Endothelial cell of umbilical vein (primary cell): Measurements from ENCODE around the gene NEU1. TPM values are rescaled to one million over a fixed set of nuclear protein-coding genes. Genes with fewer than 3 reads are reported as not detected.

Experiments
- BruUV-seq: library from RNA; stranded (reverse); fragments of 400-500 nt; replicated peaks from 2 replicates; lab custom pipeline; 2021; lab: Mats Ljungman, UMichigan
- CTCF ChIA-PET: fragments of 300-600, 350-600 bp; sonication (Branson Sonifier 250); formaldehyde crosslinking; loops from one replicate; lab custom pipeline; 2021; ENCODE audit warnings: antibody characterized with exemption, inconsistent platforms; lab: Charles Lee
- POLR2A ChIA-PET: fragments of 300-600, 350-600 bp; sonication (Branson Sonifier 250); formaldehyde crosslinking; loops from one replicate; lab custom pipeline; 2021; ENCODE audit warnings: antibody characterized with exemption, inconsistent platforms; lab: Charles Lee
- DNase-seq: peaks from one replicate; pipeline ENCODE4 v3.0.0-alpha.2; 2011; ENCODE audit warnings: low read depth, low spot score
- FAIRE-seq: peaks from 2 replicates; lab custom pipeline; 2011; peaks lifted over from hg19 to GRCh38; lab: Jason Lieb, UNC
- H2AFZ ChIP-seq: 2 replicates; pipeline ENCODE4 v1.6.0; 2012; ENCODE audit warnings: low read depth, low read length, control low read depth, inconsistent platforms
- H3K27ac ChIP-seq: 2 replicates; pipeline ENCODE4 v1.5.1; 2011; ENCODE audit warnings: low read depth, mild to moderate bottlenecking, control low read depth, low read length, moderate library complexity; ENCODE audit not compliant: insufficient read depth
- H3K27me3 ChIP-seq, 2 experiments: 2 replicates each; pipeline versions ENCODE4 v1.6.0 to v1.6.1; 2011; ENCODE audit warnings: low read length in 2 of 2, mixed read lengths in 1 of 2; ENCODE audit not compliant: control insufficient read depth in 2 of 2, insufficient read depth in 2 of 2
- H3K36me3 ChIP-seq, 2 experiments: 2 replicates in 1 of 2; 3 replicates in 1 of 2; pipeline ENCODE4 v1.5.1; 2011; ENCODE audit warnings: low read length in 2 of 2, mild to moderate bottlenecking in 1 of 2, moderate library complexity in 1 of 2; ENCODE audit not compliant: control insufficient read depth in 2 of 2, insufficient read depth in 2 of 2; ENCODE audit errors: extremely low read depth in 1 of 2
- H3K4me1 ChIP-seq: 3 replicates; pipeline ENCODE4 v1.5.1; 2011; ENCODE audit warnings: mild to moderate bottlenecking, low read length; ENCODE audit not compliant: control insufficient read depth, insufficient read depth; ENCODE audit errors: extremely low read depth
- H3K4me2 ChIP-seq: 2 replicates; pipeline ENCODE4 v1.6.1; 2011; ENCODE audit warnings: low read length, control low read depth, mixed read lengths; ENCODE audit not compliant: insufficient read depth
- H3K4me3 ChIP-seq, 3 experiments: fragments of 200-600 bp in 1 of 3; sonication (generic), shearing (Covaris generic) in 1 of 3; replicated peaks in 1 of 3; 2 replicates each; pipeline ENCODE4 v1.5.1; 2011 to 2016; ENCODE audit warnings: control low read depth in 3 of 3, low read length in 3 of 3, mild to moderate bottlenecking in 2 of 3, inconsistent platforms in 1 of 3, low read depth in 1 of 3, moderate library complexity in 1 of 3; ENCODE audit not compliant: insufficient read depth in 1 of 3
- H3K79me2 ChIP-seq: 2 replicates; pipeline ENCODE4 v1.6.0; 2012; ENCODE audit warnings: low read length, inconsistent platforms; ENCODE audit not compliant: control insufficient read depth, insufficient read depth
- H3K9ac ChIP-seq: replicated peaks from 2 replicates; pipeline ENCODE3; 2011; ENCODE audit warnings: low read length, control low read depth; ENCODE audit not compliant: insufficient read depth; ENCODE audit errors: extremely low read depth
- H3K9me1 ChIP-seq: replicated peaks from 3 replicates; pipeline ENCODE4 v1.6.0; 2011; ENCODE audit warnings: mild to moderate bottlenecking, low read length; ENCODE audit not compliant: control insufficient read depth, insufficient read depth; ENCODE audit errors: extremely low read depth
- H3K9me3 ChIP-seq: replicated peaks from 2 replicates; pipeline ENCODE4 v1.5.1; 2012; ENCODE audit warnings: low read length, inconsistent platforms; ENCODE audit not compliant: control insufficient read depth, insufficient read depth
- H4K20me1 ChIP-seq: replicated peaks from 2 replicates; pipeline ENCODE3; 2011; ENCODE audit warnings: mild to moderate bottlenecking, low read length; ENCODE audit not compliant: control insufficient read depth, insufficient read depth; ENCODE audit errors: extremely low read depth
- EZH2 ChIP-seq: IDR thresholded peaks from 2 replicates; pipeline ENCODE4 v1.6.1; 2012; ENCODE audit warnings: borderline replicate concordance, low read depth, mild to moderate bottlenecking, moderate library complexity, low read length, inconsistent platforms; ENCODE audit not compliant: severe bottlenecking
- FOS ChIP-seq: IDR thresholded peaks from 2 replicates; pipeline ENCODE4 v1.6.1; 2011; ENCODE audit warnings: mild to moderate bottlenecking, low read length, moderate library complexity, borderline replicate concordance; ENCODE audit not compliant: insufficient read depth
- GATA2 ChIP-seq: IDR thresholded peaks from 2 replicates; pipeline ENCODE4 v1.7.0; 2011; ENCODE audit warnings: low read depth, mild to moderate bottlenecking, moderate library complexity, mixed read lengths, low read length; ENCODE audit not compliant: insufficient read length, insufficient read depth
- JUN ChIP-seq: IDR thresholded peaks from 2 replicates; pipeline ENCODE4 v1.6.1; 2011; ENCODE audit warnings: borderline replicate concordance, low read depth; ENCODE audit not compliant: insufficient read length, insufficient read depth
- MYC ChIP-seq: IDR thresholded peaks from one replicate; pipeline ENCODE4 v1.6.1; 2011; ENCODE audit warnings: mild to moderate bottlenecking, low read depth, low read length
- POLR2A ChIP-seq: IDR thresholded peaks from 2 replicates; pipeline ENCODE4 v1.6.1; 2012; ENCODE audit warnings: low read depth, mild to moderate bottlenecking, control low read depth, low read length
- POLR2AphosphoS5 ChIP-seq: IDR thresholded peaks from 2 replicates; pipeline ENCODE4 v1.6.1; 2012; ENCODE audit warnings: low read depth, mild to moderate bottlenecking, control low read depth, low read length, moderate library complexity; ENCODE audit not compliant: insufficient read depth
- dilution Hi-C: fragments of 300-500 bp; cut with MboI; formaldehyde crosslinking; loops from one replicate; pipeline ENCODE4 v1.15.0; 2019; ENCODE audit warnings: low sequenced_read_pairs; ENCODE audit not compliant: extremely low pct_ligation_motif_present
- intact Hi-C: fragments of 100-400 bp; cut with micrococcal nuclease; formaldehyde crosslinking; loops from one replicate; pipeline ENCODE4 v1.10.0; 2022
- polyA plus RNA-seq, 4 experiments: library from polyadenylated mRNA; depleted of rRNA in 3 of 4; stranded (reverse) in 3 of 4; unstranded in 1 of 4; fragments of >200 nt; gene quantifications; 2 replicates each; pipeline versions ENCODE4 v1.2.1 to v1.2.3, GENCODE V29; 2011 to 2012; ENCODE audit warnings: missing spikeins in 1 of 4
- total RNA-seq: library from RNA; stranded (reverse); gene quantifications from 2 replicates; pipeline ENCODE4 v1.2.3, GENCODE V29; 2021
- TF ChIP-seq, protein P1 (sequence below): IDR thresholded peaks from 2 replicates; pipeline ENCODE4 v1.6.1; 2011; ENCODE audit not compliant: insufficient read depth, insufficient read length
- TF ChIP-seq, protein P2 (sequence below), 2 donors: IDR thresholded peaks; 1 replicate in 1 of 2; 2 replicates in 1 of 2; pipeline ENCODE4 v1.5.1; 2011; ENCODE audit warnings: low read length in 2 of 2, mild to moderate bottlenecking in 2 of 2, moderate library complexity in 2 of 2, control low read depth in 1 of 2, inconsistent platforms in 1 of 2, low read depth in 1 of 2; ENCODE audit not compliant: insufficient read depth in 1 of 2; ENCODE audit errors: extremely low read depth in 1 of 2

NEU1 gene
- total and polyA plus RNA-seq, 2 donors (not counting 3 experiments of a cell fraction or from before 2014, with no cell fraction given) = 62.8 to 111 TPM

DNA sequence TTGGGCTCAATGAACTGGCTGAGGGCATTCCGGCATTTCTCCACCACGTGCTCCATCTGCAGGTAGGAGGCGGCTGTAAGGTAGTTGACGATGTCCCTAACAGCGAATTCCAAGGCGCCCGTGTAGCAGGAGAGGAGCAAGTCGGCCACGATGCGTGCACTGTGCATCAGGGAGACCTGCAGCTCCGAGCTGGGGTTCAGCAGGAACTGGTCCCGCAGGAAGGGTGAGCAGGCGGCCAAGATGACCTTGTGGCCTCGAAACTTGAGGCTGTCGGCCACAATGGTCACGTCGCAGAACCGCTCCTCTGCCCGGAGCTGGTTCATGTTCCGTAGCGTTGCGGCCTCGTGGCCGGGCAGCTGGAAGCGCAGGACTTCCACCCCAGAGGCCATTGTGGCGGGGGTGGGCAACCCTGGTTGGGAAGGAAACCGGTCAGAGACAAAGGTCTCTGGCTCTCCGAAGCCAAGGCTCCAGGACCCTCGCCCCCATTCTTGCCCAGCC is 38.3 kb upstream of the NEU1 start:
- no peak for FAIRE-seq
- BruUV-seq = no TSS peak

More for the DNA sequence above, 38.3 kb upstream of the NEU1 start:
- ChIA-PET CTCF (interaction anchor here (2.8 kb wide), 1 partner anchor 51 kb away, joined by 27 read pairs; no protein-coding TSS in a partner anchor), POLR2A (no interaction called here)
- H3K4me3 ChIP-seq = peak overlapping the region in 1 of 3 experiments; percentile 77
- H3K79me2 ChIP-seq = no peaks in the 10 kb centered on the region
- no peaks in the 10 kb centered on the region for H3K9me1 ChIP-seq
- dilution Hi-C loops (no loop called here), intact Hi-C loops (no loop called here)
- no peaks in the 10 kb centered on the region for H3K36me3 ChIP-seq
- no peaks in the 10 kb centered on the region for H4K20me1 ChIP-seq
- H2AFZ ChIP-seq = peak overlapping the region; percentile 24
- H3K27me3 ChIP-seq = peaks cover 4 to 8% of the 10 kb centered on the region in 2 experiments
- peak overlapping the region; percentile 13 for H3K4me2 ChIP-seq
- no peak overlapping the region for H3K27ac ChIP-seq
- TF ChIP-seq GATA2 (no peak), POLR2A (no peak), JUN (no peak), MYC (no peak), FOS (no peak), POLR2AphosphoS5 (no peak), EZH2 (no peak)
- TF ChIP-seq, protein P1, sequence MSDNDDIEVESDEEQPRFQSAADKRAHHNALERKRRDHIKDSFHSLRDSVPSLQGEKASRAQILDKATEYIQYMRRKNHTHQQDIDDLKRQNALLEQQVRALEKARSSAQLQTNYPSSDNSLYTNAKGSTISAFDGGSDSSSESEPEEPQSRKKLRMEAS = no peak
- TF ChIP-seq, protein P2, sequence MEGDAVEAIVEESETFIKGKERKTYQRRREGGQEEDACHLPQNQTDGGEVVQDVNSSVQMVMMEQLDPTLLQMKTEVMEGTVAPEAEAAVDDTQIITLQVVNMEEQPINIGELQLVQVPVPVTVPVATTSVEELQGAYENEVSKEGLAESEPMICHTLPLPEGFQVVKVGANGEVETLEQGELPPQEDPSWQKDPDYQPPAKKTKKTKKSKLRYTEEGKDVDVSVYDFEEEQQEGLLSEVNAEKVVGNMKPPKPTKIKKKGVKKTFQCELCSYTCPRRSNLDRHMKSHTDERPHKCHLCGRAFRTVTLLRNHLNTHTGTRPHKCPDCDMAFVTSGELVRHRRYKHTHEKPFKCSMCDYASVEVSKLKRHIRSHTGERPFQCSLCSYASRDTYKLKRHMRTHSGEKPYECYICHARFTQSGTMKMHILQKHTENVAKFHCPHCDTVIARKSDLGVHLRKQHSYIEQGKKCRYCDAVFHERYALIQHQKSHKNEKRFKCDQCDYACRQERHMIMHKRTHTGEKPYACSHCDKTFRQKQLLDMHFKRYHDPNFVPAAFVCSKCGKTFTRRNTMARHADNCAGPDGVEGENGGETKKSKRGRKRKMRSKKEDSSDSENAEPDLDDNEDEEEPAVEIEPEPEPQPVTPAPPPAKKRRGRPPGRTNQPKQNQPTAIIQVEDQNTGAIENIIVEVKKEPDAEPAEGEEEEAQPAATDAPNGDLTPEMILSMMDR (IDR thresholded peaks at IDR 0.05; ENCODE audit: extremely low read depth in 1 of 2, insufficient read depth in 1 of 2, low read depth in 1 of 2, low read length in 2 of 2) = no peak
- H3K9me3 ChIP-seq = no peaks in the 10 kb centered on the region
- no peak for DNase-seq
- H3K9ac ChIP-seq = no peak overlapping the region
- H3K4me1 ChIP-seq = peaks cover 12% of the 10 kb centered on the region
